Measurements from ENCODE around the gene CCR5AS.
"Not testable (repeated sequence)": the region's sequence is repeated elsewhere in the genome, so short reads cannot be mapped to it uniquely, and the experiment has no call there.

The CCR5AS gene

GRCh38 chr3:46435081-46435726 is 28.3 kb upstream of the CCR5AS start:
- POLR2A ChIA-PET (ENCODE audit: partially characterized antibody) = interaction anchor here (0.6 kb wide), 1 partner anchor 904 kb away, joined by 3 read pairs; no protein-coding TSS in a partner anchor

DNA sequence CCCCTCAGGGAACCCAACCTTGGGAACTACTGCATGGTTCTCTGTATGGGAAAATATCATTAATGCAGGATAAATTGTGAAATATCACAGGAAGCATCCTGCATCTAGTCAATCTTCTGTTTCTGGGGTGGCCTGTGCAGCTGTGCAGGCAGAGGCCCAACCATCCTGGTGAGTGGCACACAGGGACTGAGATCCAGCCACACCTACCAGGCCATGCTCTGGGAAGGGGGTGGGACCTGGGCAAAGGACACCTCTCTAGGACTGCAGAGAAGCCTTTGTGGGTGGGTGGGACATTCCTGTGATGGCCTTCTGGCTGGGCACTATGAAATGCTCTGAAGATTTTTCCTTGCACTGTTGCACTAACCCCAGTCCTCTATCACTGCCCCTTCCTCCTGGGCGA is 27.0 kb upstream of the CCR5AS start:
- H3K4me3 Mint-ChIP-seq = no peak overlapping the region
- H3K4me1 Mint-ChIP-seq = peaks cover 0 to 3% (median 0%) of the 10 kb centered on the region in 4 donors
- H3K27ac Mint-ChIP-seq = no peak overlapping the region
- H3K27me3 Mint-ChIP-seq = peaks cover 0 to 2% of the 10 kb centered on the region in 2 donors
- Histone ChIP-seq H3K36me3 (ENCODE audit: insufficient read depth, low read length) (no peaks in the 10 kb centered on the region), H3K27me3 (ENCODE audit: insufficient read depth, low read length) (no peaks in the 10 kb centered on the region), H3K4me3 (ENCODE audit: low read length in 2 of 2) (no peak overlapping the region), H3K4me1 (ENCODE audit: insufficient read depth, low read length) (peaks cover 4% of the 10 kb centered on the region), H3K27ac (ENCODE audit: low read depth, low read length) (no peak overlapping the region), H3K9me3 (ENCODE audit: control insufficient read depth in 1 of 2, low read length in 2 of 2) (no peaks in the 10 kb centered on the region)
- POLR2A ChIA-PET (ENCODE audit: partially characterized antibody) = no interaction called here
- DNase-seq = no peak
- intact Hi-C loops (cut with micrococcal nuclease) = no loop called here
- H3K36me3 Mint-ChIP-seq = peaks cover 0 to 2% of the 10 kb centered on the region in 2 donors
- peaks cover 2 to 30% (median 15%) of the 10 kb centered on the region in 8 donors for H3K9me3 Mint-ChIP-seq
- CTCF ChIA-PET (ENCODE audit: partially characterized antibody) = no interaction called here

More at GRCh38 chr3:46435081-46435726, 28.3 kb upstream of the CCR5AS start:
- H3K27me3 ChIP-seq (ENCODE audit: insufficient read depth, low read length) = no peaks in the 10 kb centered on the region
- no peak overlapping the region for H3K4me3 ChIP-seq (ENCODE audit: low read length in 2 of 2)
- Mint-ChIP-seq H3K27me3 (no peaks in the 10 kb centered on the region), H3K4me3 (no peak overlapping the region), H3K9me3 (peaks cover 2 to 29% (median 15%) of the 10 kb centered on the region in 8 donors), H3K4me1 (peaks cover 0 to 5% (median 0%) of the 10 kb centered on the region in 4 donors), H3K36me3 (peaks cover 0 to 1% of the 10 kb centered on the region in 2 donors), H3K27ac (no peak overlapping the region)
- no peak overlapping the region for H3K27ac ChIP-seq (ENCODE audit: low read depth, low read length)
- no peak for DNase-seq
- CTCF ChIA-PET (ENCODE audit: partially characterized antibody) = interaction anchor here (1.0 kb wide), 1 partner anchor 9 kb away, joined by 3 read pairs; no protein-coding TSS in a partner anchor
- H3K36me3 ChIP-seq (ENCODE audit: insufficient read depth, low read length) = no peaks in the 10 kb centered on the region
- intact Hi-C loops (cut with micrococcal nuclease) = no loop called here
- peaks cover 4% of the 10 kb centered on the region for H3K4me1 ChIP-seq (ENCODE audit: insufficient read depth, low read length)
- H3K9me3 ChIP-seq (ENCODE audit: control insufficient read depth in 1 of 2, low read length in 2 of 2) = no peaks in the 10 kb centered on the region

GRCh38 chr3:46433118-46433517 is 26.3 kb upstream of the CCR5AS start:
- peaks cover 2 to 30% (median 15%) of the 10 kb centered on the region in 8 donors for H3K9me3 Mint-ChIP-seq
- H3K27ac ChIP-seq (ENCODE audit: low read depth, low read length); H3K27me3 ChIP-seq (ENCODE audit: insufficient read depth, low read length); H3K4me3 ChIP-seq (ENCODE audit: low read length in 2 of 2); CTCF ChIA-PET (ENCODE audit: partially characterized antibody); H3K4me3 Mint-ChIP-seq; intact Hi-C loops (cut with micrococcal nuclease); H3K36me3 ChIP-seq (ENCODE audit: insufficient read depth, low read length); H3K4me1 Mint-ChIP-seq; POLR2A ChIA-PET (ENCODE audit: partially characterized antibody); H3K4me1 ChIP-seq (ENCODE audit: insufficient read depth, low read length); DNase-seq; H3K27ac Mint-ChIP-seq; H3K36me3 Mint-ChIP-seq; H3K27me3 Mint-ChIP-seq; H3K9me3 ChIP-seq (ENCODE audit: control insufficient read depth in 1 of 2, low read length in 2 of 2): not testable (repeated sequence)

GRCh38 chr3:46431905-46432304 is 25.0 kb upstream of the CCR5AS start:
- H3K4me1 Mint-ChIP-seq; H3K36me3 Mint-ChIP-seq; CTCF ChIA-PET (ENCODE audit: partially characterized antibody); DNase-seq; H3K9me3 ChIP-seq (ENCODE audit: control insufficient read depth in 1 of 2, low read length in 2 of 2); H3K36me3 ChIP-seq (ENCODE audit: insufficient read depth, low read length); H3K4me1 ChIP-seq (ENCODE audit: insufficient read depth, low read length); POLR2A ChIA-PET (ENCODE audit: partially characterized antibody); H3K27me3 ChIP-seq (ENCODE audit: insufficient read depth, low read length); intact Hi-C loops (cut with micrococcal nuclease); H3K4me3 Mint-ChIP-seq; H3K4me3 ChIP-seq (ENCODE audit: low read length in 2 of 2); H3K27ac ChIP-seq (ENCODE audit: low read depth, low read length); H3K27me3 Mint-ChIP-seq; H3K27ac Mint-ChIP-seq: not testable (repeated sequence)
- peaks cover 2 to 30% (median 15%) of the 10 kb centered on the region in 8 donors for H3K9me3 Mint-ChIP-seq

- H3K27me3 Mint-ChIP-seq; CTCF ChIA-PET (ENCODE audit: partially characterized antibody); H3K36me3 ChIP-seq (ENCODE audit: insufficient read depth, low read length); H3K4me3 Mint-ChIP-seq; H3K27ac ChIP-seq (ENCODE audit: low read depth, low read length); H3K4me1 ChIP-seq (ENCODE audit: insufficient read depth, low read length); H3K36me3 Mint-ChIP-seq; H3K27me3 ChIP-seq (ENCODE audit: insufficient read depth, low read length); H3K9me3 ChIP-seq (ENCODE audit: control insufficient read depth in 1 of 2, low read length in 2 of 2); intact Hi-C loops (cut with micrococcal nuclease); H3K27ac Mint-ChIP-seq; DNase-seq; POLR2A ChIA-PET (ENCODE audit: partially characterized antibody); H3K4me3 ChIP-seq (ENCODE audit: low read length in 2 of 2): not testable (repeated sequence)
- Mint-ChIP-seq H3K4me1 (peaks cover 5 to 12% (median 7%) of the 10 kb centered on the region in 4 donors), H3K9me3 (peaks cover 2 to 30% (median 15%) of the 10 kb centered on the region in 8 donors)
These were observed 24.0 kb upstream of the CCR5AS start for GRCh38 chr3:46430879-46431278.

DNA sequence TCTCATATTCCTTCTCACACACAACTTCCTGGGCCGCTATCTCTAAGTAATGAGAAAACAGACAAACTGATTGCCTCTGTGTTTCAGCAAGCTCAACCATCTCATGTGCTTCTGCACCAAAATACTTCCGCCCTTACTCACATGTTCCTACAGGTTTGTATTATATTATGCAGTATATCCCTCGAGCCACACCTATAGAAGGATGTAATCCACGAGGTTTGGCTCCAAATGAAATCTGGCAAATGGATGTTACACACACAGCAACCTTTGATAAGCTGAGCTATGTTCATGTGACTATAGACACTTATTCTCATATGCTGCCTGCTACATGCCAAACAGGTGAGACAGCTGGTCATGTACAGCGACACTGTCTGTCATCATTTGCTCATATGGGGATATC is 22.8 kb upstream of the CCR5AS start:
- DNase-seq = no peak
- Histone ChIP-seq H3K4me3 (ENCODE audit: low read length in 2 of 2) (no peak overlapping the region), H3K27me3 (ENCODE audit: insufficient read depth, low read length) (no peaks in the 10 kb centered on the region), H3K36me3 (ENCODE audit: insufficient read depth, low read length) (no peaks in the 10 kb centered on the region), H3K27ac (ENCODE audit: low read depth, low read length) (no peak overlapping the region), H3K9me3 (ENCODE audit: control insufficient read depth in 1 of 2, low read length in 2 of 2) (no peaks in the 10 kb centered on the region), H3K4me1 (ENCODE audit: insufficient read depth, low read length) (peaks cover 4% of the 10 kb centered on the region)
- Mint-ChIP-seq H3K4me1 (peaks cover 5 to 14% (median 7%) of the 10 kb centered on the region in 4 donors), H3K9me3 (peaks cover 2 to 30% (median 15%) of the 10 kb centered on the region in 8 donors), H3K27me3 (peaks cover 0 to 2% of the 10 kb centered on the region in 2 donors), H3K27ac (no peak overlapping the region), H3K36me3 (peaks cover 0 to 2% of the 10 kb centered on the region in 2 donors), H3K4me3 (no peak overlapping the region)
- CTCF ChIA-PET (ENCODE audit: partially characterized antibody) = no interaction called here
- intact Hi-C loops (cut with micrococcal nuclease) = no loop called here
- POLR2A ChIA-PET (ENCODE audit: partially characterized antibody) = no interaction called here

DNA sequence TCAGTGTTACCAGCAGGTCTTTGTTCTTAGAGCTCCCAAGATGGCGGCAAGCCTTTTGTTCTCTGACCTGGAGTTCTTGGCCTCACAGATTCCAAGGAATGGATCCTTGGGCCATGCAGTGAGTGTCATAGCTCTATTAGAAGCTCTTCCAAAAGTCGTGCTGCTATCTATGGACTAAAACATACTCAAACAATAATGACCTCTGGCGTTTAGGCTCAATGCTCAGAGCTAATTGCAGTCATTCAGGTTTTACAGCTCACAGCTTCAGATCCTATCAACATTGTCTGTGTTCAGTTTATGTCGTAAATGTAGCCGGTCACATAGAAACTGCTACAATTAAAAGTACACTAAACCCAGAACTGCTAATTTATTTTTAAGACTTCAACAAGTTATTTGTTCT is 22.4 kb upstream of the CCR5AS start:
- Mint-ChIP-seq H3K36me3 (peaks cover 0 to 2% of the 10 kb centered on the region in 2 donors), H3K9me3 (peaks cover 2 to 30% (median 15%) of the 10 kb centered on the region in 8 donors), H3K27ac (no peak overlapping the region), H3K4me3 (no peak overlapping the region), H3K27me3 (peaks cover 0 to 2% of the 10 kb centered on the region in 2 donors), H3K4me1 (peaks cover 5 to 14% (median 7%) of the 10 kb centered on the region in 4 donors)
- Histone ChIP-seq H3K27me3 (ENCODE audit: insufficient read depth, low read length) (no peaks in the 10 kb centered on the region), H3K4me3 (ENCODE audit: low read length in 2 of 2) (no peak overlapping the region), H3K9me3 (ENCODE audit: control insufficient read depth in 1 of 2, low read length in 2 of 2) (no peaks in the 10 kb centered on the region), H3K4me1 (ENCODE audit: insufficient read depth, low read length) (peaks cover 4% of the 10 kb centered on the region), H3K27ac (ENCODE audit: low read depth, low read length) (no peak overlapping the region), H3K36me3 (ENCODE audit: insufficient read depth, low read length) (no peaks in the 10 kb centered on the region)
- intact Hi-C loops (cut with micrococcal nuclease) = no loop called here
- CTCF ChIA-PET (ENCODE audit: partially characterized antibody) = no interaction called here
- DNase-seq = no peak
- POLR2A ChIA-PET (ENCODE audit: partially characterized antibody) = no interaction called here
